ENCODE measurements around the gene BAHCC1. TPM values are rescaled to one million over a fixed set of nuclear protein-coding genes. Genes with fewer than 3 reads are reported as not detected.

BAHCC1 gene
- total RNA-seq, 5 donors from 2014 or later (not counting 1 experiment from before 2014, with no cell fraction given), result 0.23 to 0.82 (median 0.33) TPM

GRCh38 chr17:81456798-81457197, 61.5 kb downstream of the BAHCC1 start:
- peaks cover 7 to 24% of the 10 kb centered on the region in 2 experiments for H3K4me1 ChIP-seq (ENCODE audit: control insufficient read depth in 1 of 2, extremely low read depth in 1 of 2, insufficient read depth in 2 of 2, low read length in 2 of 2)

GRCh38 chr17:81457401-81457800, 62.1 kb downstream of the BAHCC1 start:
- H3K4me1 ChIP-seq (ENCODE audit: control insufficient read depth in 1 of 2, extremely low read depth in 1 of 2, insufficient read depth in 2 of 2, low read length in 2 of 2), result peaks cover 7 to 24% of the 10 kb centered on the region in 2 experiments
- H3K4me3 ChIP-seq (ENCODE audit: control insufficient read depth in 1 of 2, extremely low read depth in 1 of 2, low read length in 1 of 2), result no peak overlapping the region
- no peaks in the 10 kb centered on the region for H3K36me3 ChIP-seq (ENCODE audit: control insufficient read depth in 2 of 2, extremely low read depth in 1 of 2, insufficient read depth in 1 of 2, low read length in 1 of 2)
- H3K4me1 Mint-ChIP-seq, result peaks cover 0 to 11% (median 5%) of the 10 kb centered on the region in 3 donors
- ATAC-seq (replicated peaks in 1 of 4) (no peak), DNase-seq (no peak)
- H3K27ac ChIP-seq (ENCODE audit: low read length), result no peak overlapping the region
- no peak overlapping the region for H3K4me3 Mint-ChIP-seq
- no peaks in the 10 kb centered on the region for H3K9me3 Mint-ChIP-seq
- no peaks in the 10 kb centered on the region for H3K27me3 Mint-ChIP-seq
- H3K27ac Mint-ChIP-seq, result no peak overlapping the region
- 89% methylated on average over 3 of the region's 3 CpGs for WGBS (ENCODE audit: insufficient coverage)
- POLR2A ChIA-PET, result no interaction called here
- peaks cover 0 to 40% of the 10 kb centered on the region in 2 experiments for H3K27me3 ChIP-seq (replicated peaks in 1 of 2; ENCODE audit: control insufficient read depth in 2 of 2, extremely low read depth in 1 of 2, insufficient read depth in 2 of 2, low read length in 1 of 2)
- no peaks in the 10 kb centered on the region for H3K9me3 ChIP-seq
- CTCF ChIA-PET, result no interaction called here
- no peaks in the 10 kb centered on the region for H3K36me3 Mint-ChIP-seq

More at GRCh38 chr17:81456798-81457197, 61.5 kb downstream of the BAHCC1 start:
- Histone ChIP-seq H3K4me3 (ENCODE audit: control insufficient read depth in 1 of 2, extremely low read depth in 1 of 2, low read length in 1 of 2) (no peak overlapping the region), H3K27me3 (replicated peaks in 1 of 2; ENCODE audit: control insufficient read depth in 2 of 2, extremely low read depth in 1 of 2, insufficient read depth in 2 of 2, low read length in 1 of 2) (peaks cover 0 to 44% of the 10 kb centered on the region in 2 experiments), H3K9me3 (no peaks in the 10 kb centered on the region), H3K36me3 (ENCODE audit: control insufficient read depth in 2 of 2, extremely low read depth in 1 of 2, insufficient read depth in 1 of 2, low read length in 1 of 2) (no peaks in the 10 kb centered on the region), H3K27ac (ENCODE audit: low read length) (no peak overlapping the region)
- ATAC-seq (replicated peaks in 1 of 4), result no peak
- H3K9me3 Mint-ChIP-seq, result no peaks in the 10 kb centered on the region
- no peak overlapping the region for H3K4me3 Mint-ChIP-seq
- ChIA-PET POLR2A (interaction anchor here in 1 of 2 donors (0.6 kb wide), 1 partner anchor 41 kb away, joined by 3 read pairs; no protein-coding TSS in a partner anchor), CTCF (no interaction called here)
- no peak for DNase-seq
- H3K36me3 Mint-ChIP-seq, result no peaks in the 10 kb centered on the region
- H3K27me3 Mint-ChIP-seq, result no peaks in the 10 kb centered on the region
- WGBS (ENCODE audit: insufficient coverage), result 80% methylated on average over 1 of the region's 7 CpGs
- H3K27ac Mint-ChIP-seq, result no peak overlapping the region
- H3K4me1 Mint-ChIP-seq, result peaks cover 0 to 11% (median 5%) of the 10 kb centered on the region in 3 donors

GRCh38 chr17:81457917-81458555, 62.8 kb downstream of the BAHCC1 start:
- no peak overlapping the region for H3K27ac Mint-ChIP-seq
- WGBS (ENCODE audit: insufficient coverage), result 89% methylated on average over 23 of the region's 25 CpGs
- H3K27me3 Mint-ChIP-seq, result no peaks in the 10 kb centered on the region
- no peak overlapping the region for H3K4me3 ChIP-seq (ENCODE audit: control insufficient read depth in 1 of 2, extremely low read depth in 1 of 2, low read length in 1 of 2)
- H3K4me1 Mint-ChIP-seq, result peaks cover 0 to 11% (median 5%) of the 10 kb centered on the region in 3 donors
- H3K9me3 ChIP-seq, result no peaks in the 10 kb centered on the region
- no peaks in the 10 kb centered on the region for H3K9me3 Mint-ChIP-seq
- H3K4me1 ChIP-seq (ENCODE audit: control insufficient read depth in 1 of 2, extremely low read depth in 1 of 2, insufficient read depth in 2 of 2, low read length in 2 of 2), result peaks cover 7 to 21% of the 10 kb centered on the region in 2 experiments
- ChIA-PET POLR2A (no interaction called here), CTCF (no interaction called here)
- ATAC-seq (replicated peaks in 1 of 4) (no peak), DNase-seq (no peak)
- H3K27me3 ChIP-seq (replicated peaks in 1 of 2; ENCODE audit: control insufficient read depth in 2 of 2, extremely low read depth in 1 of 2, insufficient read depth in 2 of 2, low read length in 1 of 2), result peaks cover 0 to 37% of the 10 kb centered on the region in 2 experiments
- H3K27ac ChIP-seq (ENCODE audit: low read length), result no peak overlapping the region
- no peaks in the 10 kb centered on the region for H3K36me3 Mint-ChIP-seq
- H3K36me3 ChIP-seq (ENCODE audit: control insufficient read depth in 2 of 2, extremely low read depth in 1 of 2, insufficient read depth in 1 of 2, low read length in 1 of 2), result no peaks in the 10 kb centered on the region
- no peak overlapping the region for H3K4me3 Mint-ChIP-seq

GRCh38 chr17:81458628-81459027, 63.4 kb downstream of the BAHCC1 start:
- ChIA-PET CTCF (no interaction called here), POLR2A (no interaction called here)
- Mint-ChIP-seq H3K27ac (no peak overlapping the region), H3K4me3 (no peak overlapping the region), H3K27me3 (no peaks in the 10 kb centered on the region), H3K9me3 (no peaks in the 10 kb centered on the region), H3K36me3 (no peaks in the 10 kb centered on the region), H3K4me1 (peaks cover 0 to 5% (median 2%) of the 10 kb centered on the region in 3 donors)
- Histone ChIP-seq H3K9me3 (no peaks in the 10 kb centered on the region), H3K27me3 (replicated peaks in 1 of 2; ENCODE audit: control insufficient read depth in 2 of 2, extremely low read depth in 1 of 2, insufficient read depth in 2 of 2, low read length in 1 of 2) (peaks cover 0 to 33% of the 10 kb centered on the region in 2 experiments), H3K4me1 (ENCODE audit: control insufficient read depth in 1 of 2, extremely low read depth in 1 of 2, insufficient read depth in 2 of 2, low read length in 2 of 2) (peaks cover 3 to 15% of the 10 kb centered on the region in 2 experiments), H3K36me3 (ENCODE audit: control insufficient read depth in 2 of 2, extremely low read depth in 1 of 2, insufficient read depth in 1 of 2, low read length in 1 of 2) (no peaks in the 10 kb centered on the region), H3K4me3 (ENCODE audit: control insufficient read depth in 1 of 2, extremely low read depth in 1 of 2, low read length in 1 of 2) (no peak overlapping the region), H3K27ac (ENCODE audit: low read length) (no peak overlapping the region)
- ATAC-seq (replicated peaks in 1 of 4) (no peak), DNase-seq (no peak)
- WGBS (ENCODE audit: insufficient coverage), result 96% methylated on average over 16 of the region's 22 CpGs

- no peak for DNase-seq
- no peaks in the 10 kb centered on the region for H3K36me3 ChIP-seq (ENCODE audit: control insufficient read depth in 2 of 2, extremely low read depth in 1 of 2, insufficient read depth in 1 of 2, low read length in 1 of 2)
- Mint-ChIP-seq H3K4me3 (no peak overlapping the region), H3K36me3 (no peaks in the 10 kb centered on the region), H3K27ac (no peak overlapping the region), H3K27me3 (no peaks in the 10 kb centered on the region), H3K9me3 (no peaks in the 10 kb centered on the region), H3K4me1 (no peaks in the 10 kb centered on the region)
- peaks cover 0 to 9% of the 10 kb centered on the region in 2 experiments for H3K4me1 ChIP-seq (ENCODE audit: control insufficient read depth in 1 of 2, extremely low read depth in 1 of 2, insufficient read depth in 2 of 2, low read length in 2 of 2)
- ChIA-PET CTCF (no interaction called here), POLR2A (no interaction called here)
- H3K9me3 ChIP-seq, result no peaks in the 10 kb centered on the region
- H3K27ac ChIP-seq (ENCODE audit: low read length), result no peak overlapping the region
- H3K4me3 ChIP-seq (ENCODE audit: control insufficient read depth in 1 of 2, extremely low read depth in 1 of 2, low read length in 1 of 2), result no peak overlapping the region
- peaks cover 0 to 27% of the 10 kb centered on the region in 2 experiments for H3K27me3 ChIP-seq (replicated peaks in 1 of 2; ENCODE audit: control insufficient read depth in 2 of 2, extremely low read depth in 1 of 2, insufficient read depth in 2 of 2, low read length in 1 of 2)
- no peak for ATAC-seq (replicated peaks in 1 of 4)
- WGBS (ENCODE audit: insufficient coverage), result 92% methylated on average over 26 of the region's 27 CpGs
These were observed 64.0 kb downstream of the BAHCC1 start for GRCh38 chr17:81459224-81459623.

- Histone ChIP-seq H3K36me3 (ENCODE audit: control insufficient read depth in 2 of 2, extremely low read depth in 1 of 2, insufficient read depth in 1 of 2, low read length in 1 of 2) (no peaks in the 10 kb centered on the region), H3K9me3 (no peaks in the 10 kb centered on the region), H3K4me3 (ENCODE audit: control insufficient read depth in 1 of 2, extremely low read depth in 1 of 2, low read length in 1 of 2) (no peak overlapping the region), H3K4me1 (ENCODE audit: control insufficient read depth in 1 of 2, extremely low read depth in 1 of 2, insufficient read depth in 2 of 2, low read length in 2 of 2) (peaks cover 0 to 8% of the 10 kb centered on the region in 2 experiments), H3K27me3 (replicated peaks in 1 of 2; ENCODE audit: control insufficient read depth in 2 of 2, extremely low read depth in 1 of 2, insufficient read depth in 2 of 2, low read length in 1 of 2) (peaks cover 0 to 22% of the 10 kb centered on the region in 2 experiments), H3K27ac (ENCODE audit: low read length) (no peak overlapping the region)
- WGBS (ENCODE audit: insufficient coverage), result 94% methylated on average over 2 of the region's 16 CpGs
- no peaks in the 10 kb centered on the region for H3K4me1 Mint-ChIP-seq
- no peaks in the 10 kb centered on the region for H3K36me3 Mint-ChIP-seq
- no peak for ATAC-seq (replicated peaks in 1 of 4)
- H3K9me3 Mint-ChIP-seq, result no peaks in the 10 kb centered on the region
- CTCF ChIA-PET, result no interaction called here
- H3K4me3 Mint-ChIP-seq, result no peak overlapping the region
- no peaks in the 10 kb centered on the region for H3K27me3 Mint-ChIP-seq
- no peak overlapping the region for H3K27ac Mint-ChIP-seq
- POLR2A ChIA-PET, result no interaction called here
- DNase-seq, result no peak
These were observed 64.6 kb downstream of the BAHCC1 start for GRCh38 chr17:81459864-81460263.

Data from T-cell (primary cell).